ENCODE measurements around the gene NAGPA.
A peak's percentile ranks its signal among the peaks of the same experiment; 100 is the strongest.

DNA sequence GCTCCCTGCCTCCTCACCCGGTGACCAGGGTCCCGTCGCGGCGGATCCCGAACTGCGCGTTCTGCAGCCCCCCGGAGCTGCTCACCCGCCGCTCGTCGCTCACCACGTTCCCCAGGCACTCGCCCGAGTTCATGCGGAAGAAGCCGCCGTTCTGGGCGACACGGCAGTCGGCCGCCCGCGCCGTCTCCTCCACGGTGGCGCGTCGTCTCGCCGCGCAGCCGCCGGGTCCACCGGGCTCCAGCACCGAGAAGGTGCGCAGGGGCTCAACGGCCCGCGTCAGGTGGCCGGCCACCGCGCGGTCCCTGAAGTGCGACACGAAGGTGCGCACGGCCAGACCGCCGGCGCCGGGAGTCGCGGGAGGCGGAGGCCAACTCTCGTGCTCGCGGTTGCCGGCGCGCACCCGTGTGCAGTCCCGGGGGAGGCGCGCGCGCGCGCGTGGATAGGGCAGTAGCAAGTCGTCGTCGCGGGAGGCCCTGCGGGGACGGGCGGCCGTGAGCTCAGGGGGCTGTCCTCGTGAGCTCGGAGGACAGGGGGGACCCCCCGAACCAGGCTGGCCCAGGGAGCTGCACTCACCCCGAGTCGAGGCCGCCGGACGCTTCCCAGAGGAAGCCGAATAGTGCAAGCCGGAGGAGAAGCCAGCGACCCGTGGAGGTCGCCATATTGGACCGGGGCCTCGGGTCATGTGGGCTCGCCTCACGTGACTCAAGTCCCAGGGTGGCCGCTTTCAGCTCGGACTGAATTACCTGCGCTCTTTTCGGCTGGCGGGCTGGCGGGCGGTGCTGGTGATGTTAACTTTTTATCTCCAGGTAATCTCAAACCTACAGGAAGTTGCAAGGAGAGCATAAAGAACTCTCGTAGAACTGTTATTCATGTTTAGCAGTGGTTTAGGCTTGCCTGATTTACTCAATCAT, at the start of gene NAGPA:
- TF ChIP-seq, protein P1, sequence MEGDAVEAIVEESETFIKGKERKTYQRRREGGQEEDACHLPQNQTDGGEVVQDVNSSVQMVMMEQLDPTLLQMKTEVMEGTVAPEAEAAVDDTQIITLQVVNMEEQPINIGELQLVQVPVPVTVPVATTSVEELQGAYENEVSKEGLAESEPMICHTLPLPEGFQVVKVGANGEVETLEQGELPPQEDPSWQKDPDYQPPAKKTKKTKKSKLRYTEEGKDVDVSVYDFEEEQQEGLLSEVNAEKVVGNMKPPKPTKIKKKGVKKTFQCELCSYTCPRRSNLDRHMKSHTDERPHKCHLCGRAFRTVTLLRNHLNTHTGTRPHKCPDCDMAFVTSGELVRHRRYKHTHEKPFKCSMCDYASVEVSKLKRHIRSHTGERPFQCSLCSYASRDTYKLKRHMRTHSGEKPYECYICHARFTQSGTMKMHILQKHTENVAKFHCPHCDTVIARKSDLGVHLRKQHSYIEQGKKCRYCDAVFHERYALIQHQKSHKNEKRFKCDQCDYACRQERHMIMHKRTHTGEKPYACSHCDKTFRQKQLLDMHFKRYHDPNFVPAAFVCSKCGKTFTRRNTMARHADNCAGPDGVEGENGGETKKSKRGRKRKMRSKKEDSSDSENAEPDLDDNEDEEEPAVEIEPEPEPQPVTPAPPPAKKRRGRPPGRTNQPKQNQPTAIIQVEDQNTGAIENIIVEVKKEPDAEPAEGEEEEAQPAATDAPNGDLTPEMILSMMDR (IDR thresholded peaks at IDR 0.05) = no peak
- TF ChIP-seq POLR2A (IDR thresholded peaks at IDR 0.05) = peak; percentile 28 to 34

Measured in thyroid gland (tissue), 4 donors.